CD4-positive, alpha-beta T cell treated with Interferon gamma for 1 hour (primary cell): Measurements from ENCODE around the gene HMCN2.
"Not testable (repeated sequence)": the region's sequence is repeated elsewhere in the genome, so short reads cannot be mapped to it uniquely, and the experiment has no call there.

ENCODE experiments used
- DNase-seq: peaks from one replicate; pipeline ENCODE4 v3.0.0-alpha.2; 2020

HMCN2 gene

GRCh38 chr9:130240410-130241197 is 25.0 kb upstream of the HMCN2 start:
- peak; percentile 40 for DNase-seq

GRCh38 chr9:130241198-130241535 is 24.4 kb upstream of the HMCN2 start:
- DNase-seq = no peak

- DNase-seq = no peak
Measured at GRCh38 chr9:130242270-130243014, 23.1 kb upstream of the HMCN2 start.

GRCh38 chr9:130243015-130243881 is 22.3 kb upstream of the HMCN2 start:
- DNase-seq = peak; percentile 69

- DNase-seq = no peak
Measured at GRCh38 chr9:130243882-130244170, 21.7 kb upstream of the HMCN2 start.

GRCh38 chr9:130244548-130245165 is 20.9 kb upstream of the HMCN2 start:
- DNase-seq = no peak

- no peak for DNase-seq
Measured at GRCh38 chr9:130245474-130245873, 20.1 kb upstream of the HMCN2 start.

GRCh38 chr9:130246126-130246525 is 19.4 kb upstream of the HMCN2 start:
- DNase-seq = no peak

GRCh38 chr9:130254747-130255630 is 10.6 kb upstream of the HMCN2 start:
- no peak for DNase-seq

GRCh38 chr9:130255631-130256134 is 9.9 kb upstream of the HMCN2 start:
- DNase-seq = no peak

GRCh38 chr9:130256644-130257043 is 8.9 kb upstream of the HMCN2 start:
- DNase-seq = no peak

- DNase-seq = not testable (repeated sequence)
Measured at GRCh38 chr9:130258137-130258536, 7.4 kb upstream of the HMCN2 start.

GRCh38 chr9:130259044-130259443 is 6.5 kb upstream of the HMCN2 start:
- DNase-seq = no peak

- DNase-seq = no peak
Measured at GRCh38 chr9:130260816-130261765, 4.5 kb upstream of the HMCN2 start.

GRCh38 chr9:130262061-130262745 is 3.4 kb upstream of the HMCN2 start:
- no peak for DNase-seq

- no peak for DNase-seq
Measured at GRCh38 chr9:130262771-130263170, 2.8 kb upstream of the HMCN2 start.

- DNase-seq = no peak
Measured at GRCh38 chr9:130263601-130264413, 1.8 kb upstream of the HMCN2 start.

GRCh38 chr9:130264414-130265350 is 878 bp upstream of the HMCN2 start:
- no peak for DNase-seq
